GM12872 (cell line): ENCODE results near the gene KLK1.

Source experiments
- TF ChIP-seq, protein P1 (sequence below): IDR thresholded peaks from 3 replicates; pipeline ENCODE4 v1.5.1; 2011; ENCODE audit warnings: low read depth, mild to moderate bottlenecking, low read length, moderate library complexity; ENCODE audit not compliant: insufficient read depth

Gene KLK1

GRCh38 chr19:50843205-50843604, 19.6 kb upstream of the KLK1 start:
- TF ChIP-seq, protein P1, sequence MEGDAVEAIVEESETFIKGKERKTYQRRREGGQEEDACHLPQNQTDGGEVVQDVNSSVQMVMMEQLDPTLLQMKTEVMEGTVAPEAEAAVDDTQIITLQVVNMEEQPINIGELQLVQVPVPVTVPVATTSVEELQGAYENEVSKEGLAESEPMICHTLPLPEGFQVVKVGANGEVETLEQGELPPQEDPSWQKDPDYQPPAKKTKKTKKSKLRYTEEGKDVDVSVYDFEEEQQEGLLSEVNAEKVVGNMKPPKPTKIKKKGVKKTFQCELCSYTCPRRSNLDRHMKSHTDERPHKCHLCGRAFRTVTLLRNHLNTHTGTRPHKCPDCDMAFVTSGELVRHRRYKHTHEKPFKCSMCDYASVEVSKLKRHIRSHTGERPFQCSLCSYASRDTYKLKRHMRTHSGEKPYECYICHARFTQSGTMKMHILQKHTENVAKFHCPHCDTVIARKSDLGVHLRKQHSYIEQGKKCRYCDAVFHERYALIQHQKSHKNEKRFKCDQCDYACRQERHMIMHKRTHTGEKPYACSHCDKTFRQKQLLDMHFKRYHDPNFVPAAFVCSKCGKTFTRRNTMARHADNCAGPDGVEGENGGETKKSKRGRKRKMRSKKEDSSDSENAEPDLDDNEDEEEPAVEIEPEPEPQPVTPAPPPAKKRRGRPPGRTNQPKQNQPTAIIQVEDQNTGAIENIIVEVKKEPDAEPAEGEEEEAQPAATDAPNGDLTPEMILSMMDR = no peak

- TF ChIP-seq, protein P1 = no peak
These were observed 18.5 kb upstream of the KLK1 start for GRCh38 chr19:50842130-50842529.

- TF ChIP-seq, protein P1 = no peak
These were observed 16.4 kb upstream of the KLK1 start for GRCh38 chr19:50839712-50840655.

DNA sequence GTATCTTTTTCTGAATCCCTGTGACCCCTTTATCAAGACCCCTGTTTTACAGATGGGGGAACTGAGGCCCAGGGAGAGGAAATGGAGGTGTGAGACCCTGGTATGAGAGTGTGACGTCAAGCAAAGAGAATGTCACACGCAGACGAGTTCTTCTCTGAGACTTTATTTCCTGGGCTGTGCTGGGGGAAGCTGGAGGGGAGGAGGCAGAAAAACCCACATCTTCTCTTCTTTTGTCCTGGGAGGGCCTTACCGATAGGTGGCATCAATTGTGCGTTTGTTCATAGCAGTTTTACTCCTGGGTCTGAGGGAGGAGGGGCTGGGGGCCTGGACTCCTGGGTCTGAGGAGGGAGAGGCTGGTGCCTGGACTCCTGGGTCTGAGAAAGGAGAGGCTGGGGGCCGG, 14.7 kb upstream of the KLK1 start:
- TF ChIP-seq, protein P1 = peak; percentile 56

DNA sequence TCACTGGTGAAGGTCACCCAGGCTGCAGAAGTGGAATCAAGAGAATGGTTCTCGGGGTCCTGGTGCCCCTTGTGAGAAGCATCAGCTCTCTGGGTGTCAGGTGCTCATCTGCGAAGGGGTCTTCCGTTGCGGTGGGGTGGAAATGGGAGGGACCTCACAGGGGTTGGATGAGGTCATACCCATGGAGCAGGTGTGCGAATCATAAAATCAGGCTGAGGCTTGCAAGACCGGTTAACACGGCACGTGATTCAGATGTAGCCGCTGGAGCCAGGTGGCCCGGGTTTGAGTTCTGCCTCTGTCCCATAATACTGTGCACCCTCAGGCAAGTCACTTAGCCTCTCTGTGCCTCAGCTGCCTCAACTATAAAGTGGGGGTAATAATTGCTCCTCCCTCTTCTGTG, 13.7 kb upstream of the KLK1 start:
- TF ChIP-seq, protein P1 = no peak

GRCh38 chr19:50836543-50837195, 13.1 kb upstream of the KLK1 start:
- TF ChIP-seq, protein P1 = no peak

DNA sequence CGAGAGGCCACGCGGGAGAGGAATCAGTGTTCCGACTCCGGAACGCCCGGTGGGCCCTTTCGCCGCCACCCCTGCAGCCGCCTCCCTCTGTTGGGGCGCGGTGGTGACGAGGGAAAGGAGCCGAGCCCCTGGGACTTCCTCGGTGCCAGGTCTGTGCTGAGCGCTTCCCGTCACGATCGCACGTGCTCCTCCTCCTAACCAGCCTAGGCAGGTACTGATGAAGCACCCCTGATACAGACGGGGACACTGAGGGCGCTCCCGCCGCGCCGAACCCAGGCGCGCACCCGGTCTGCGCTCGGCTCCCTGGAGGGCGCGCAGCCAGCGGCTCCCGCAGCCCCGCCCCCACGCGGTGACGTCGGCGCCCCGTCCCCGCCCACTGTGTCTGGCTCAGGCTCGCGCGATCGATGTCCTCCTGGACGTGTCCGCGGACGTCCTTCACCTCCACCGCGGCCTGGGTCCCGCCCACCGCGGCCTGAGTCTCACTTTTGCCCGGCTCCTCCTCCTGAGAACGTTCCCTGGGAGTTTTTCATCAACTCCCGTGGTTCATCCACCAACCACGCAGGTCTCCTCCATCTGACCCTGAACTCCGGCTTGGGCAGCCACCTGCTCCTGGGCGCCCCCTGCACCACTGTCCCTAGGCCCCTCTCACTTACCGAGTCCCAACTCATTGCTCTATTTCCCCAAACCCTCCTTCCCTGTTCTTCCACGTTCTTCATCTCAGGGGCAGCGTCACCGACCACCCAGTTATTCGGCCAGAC, 12.4 kb upstream of the KLK1 start:
- TF ChIP-seq, protein P1 = 0 out of 3 replicates have a peak, but pooled peaks have one; percentile 10
